Smooth muscle cell of bladder (primary cell): Measurements from ENCODE around the gene ACKR1. TPM values are rescaled to one million over a fixed set of nuclear protein-coding genes. Genes with fewer than 3 reads are reported as not detected.

Source experiments
- total RNA-seq: library from RNA; depleted of rRNA; stranded (reverse); fragments of >200 nt; gene quantifications from 2 replicates; pipeline ENCODE4 v1.2.3, GENCODE V29; 2014

The ACKR1 gene, protein sequence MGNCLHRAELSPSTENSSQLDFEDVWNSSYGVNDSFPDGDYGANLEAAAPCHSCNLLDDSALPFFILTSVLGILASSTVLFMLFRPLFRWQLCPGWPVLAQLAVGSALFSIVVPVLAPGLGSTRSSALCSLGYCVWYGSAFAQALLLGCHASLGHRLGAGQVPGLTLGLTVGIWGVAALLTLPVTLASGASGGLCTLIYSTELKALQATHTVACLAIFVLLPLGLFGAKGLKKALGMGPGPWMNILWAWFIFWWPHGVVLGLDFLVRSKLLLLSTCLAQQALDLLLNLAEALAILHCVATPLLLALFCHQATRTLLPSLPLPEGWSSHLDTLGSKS
- total RNA-seq: not detected in 2 replicates

DNA sequence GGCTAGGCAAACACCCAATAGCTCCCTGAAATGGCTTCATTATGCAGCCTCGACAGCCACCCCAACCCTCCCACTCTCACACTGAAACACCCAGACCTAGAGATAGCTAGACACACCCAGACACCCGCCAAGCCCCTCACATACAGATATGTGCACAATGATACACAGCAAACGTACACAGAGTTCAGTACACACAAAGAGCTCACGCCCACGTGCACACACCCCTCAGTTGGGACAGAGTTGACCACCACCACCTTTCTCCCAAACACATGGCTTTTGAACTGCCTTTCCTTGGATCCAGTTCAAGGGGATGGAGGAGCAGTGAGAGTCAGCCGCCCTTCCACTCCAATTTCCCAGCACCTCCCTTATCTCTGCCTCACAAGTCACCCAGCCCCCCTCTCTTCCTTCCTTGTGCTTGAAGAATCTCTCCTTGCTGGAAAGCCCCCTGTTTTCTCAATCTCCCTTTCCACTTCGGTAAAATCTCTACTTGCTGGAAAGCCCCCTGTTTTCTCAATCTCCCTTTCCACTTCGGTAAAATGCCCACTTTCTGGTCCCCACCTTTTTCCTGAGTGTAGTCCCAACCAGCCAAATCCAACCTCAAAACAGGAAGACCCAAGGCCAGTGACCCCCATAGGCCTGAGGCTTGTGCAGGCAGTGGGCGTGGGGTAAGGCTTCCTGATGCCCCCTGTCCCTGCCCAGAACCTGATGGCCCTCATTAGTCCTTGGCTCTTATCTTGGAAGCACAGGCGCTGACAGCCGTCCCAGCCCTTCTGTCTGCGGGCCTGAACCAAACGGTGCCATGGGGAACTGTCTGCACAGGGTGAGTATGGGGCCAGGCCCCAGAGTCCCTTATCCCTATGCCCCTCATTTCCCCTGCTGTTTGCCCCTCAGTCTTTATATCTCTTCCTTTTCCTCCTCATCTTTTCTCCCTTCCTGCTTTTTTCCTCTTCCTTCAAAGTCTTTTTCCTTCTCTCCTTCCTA, at the start of gene ACKR1:
TSS of gene ACKR1 (plus strand) at position 715 of the 981 bp plus-strand sequence. CDS start at position 800, 85 bp downstream.

GRCh38 chr1:159171254-159171687, 33.4 kb upstream of the ACKR1 start, which contains the start of gene CADM3:
Gene CADM3, plus strand, starts transcription at chr1:159171615. Its CDS starts 151 bp downstream, at chr1:159171766.

Other genes starting within 250 kb of the ACKR1 start
- gene IFI16, start 195.0 kb upstream of the ACKR1 start, total RNA-seq: 55.8 and 71.6 TPM in 2 replicates
- not detected in 2 replicates for gene AIM2, start 128.1 kb upstream of the ACKR1 start, total RNA-seq
- gene CADM3, start 33.3 kb upstream of the ACKR1 start, total RNA-seq: under 0.01 and 0.09 TPM in 2 replicates
- gene FCER1A, start 97.5 kb downstream of the ACKR1 start, total RNA-seq: not detected in 2 replicates
- gene OR10J4, start 227.3 kb downstream of the ACKR1 start, total RNA-seq: not detected in 2 replicates
- not detected in 2 replicates for gene OR10J1, start 234.8 kb downstream of the ACKR1 start, total RNA-seq